Measurements from ENCODE around the gene DACT3. TPM values are rescaled to one million over a fixed set of nuclear protein-coding genes. Genes with fewer than 3 reads are reported as not detected.

Gene DACT3
- polyA plus RNA-seq, 1 donor from 2014 or later: 29.3 TPM

- H3K4me3 ChIP-seq (ENCODE audit: low read length): no peak overlapping the region
- no peaks in the 10 kb centered on the region for H3F3A ChIP-seq (ENCODE audit: insufficient read depth, low read length, poor library complexity, severe bottlenecking)
- H4K20me1 ChIP-seq (ENCODE audit: insufficient read depth): no peaks in the 10 kb centered on the region
- no peak overlapping the region for H3K9ac ChIP-seq (ENCODE audit: low read length)
- no peaks in the 10 kb centered on the region for H3K79me2 ChIP-seq (replicated peaks; ENCODE audit: insufficient read depth, low read length)
- H3K36me3 ChIP-seq (ENCODE audit: insufficient read depth, low read length): no peaks in the 10 kb centered on the region
- H3K9me3 ChIP-seq (ENCODE audit: low read length): no peaks in the 10 kb centered on the region
- no peak overlapping the region for H2AFZ ChIP-seq (ENCODE audit: low read depth, low read length)
- no peaks in the 10 kb centered on the region for H3K9me2 ChIP-seq (ENCODE audit: insufficient read depth, low read length)
- TF ChIP-seq EZH2 (IDR thresholded peaks at IDR 0.05; ENCODE audit: borderline replicate concordance, insufficient read depth, low read length, poor library complexity, severe bottlenecking) (no peak), SMC3 (conservative IDR thresholded peaks at IDR 0.05; ENCODE audit: poor library complexity) (no peak), CTCF (IDR thresholded peaks at IDR 0.05; ENCODE audit: poor library complexity, severe bottlenecking) (no peak), TAF1 (IDR thresholded peaks at IDR 0.05; ENCODE audit: low read depth) (no peak), RAD21 (conservative IDR thresholded peaks at IDR 0.05) (no peak), REST (IDR thresholded peaks at IDR 0.05; ENCODE audit: borderline replicate concordance) (no peak), MXI1 (conservative IDR thresholded peaks at IDR 0.05; ENCODE audit: poor library complexity, severe bottlenecking) (no peak), EP300 (conservative IDR thresholded peaks at IDR 0.05; ENCODE audit: poor library complexity, severe bottlenecking) (no peak), POLR2AphosphoS5 (IDR thresholded peaks at IDR 0.05) (no peak)
- H3K27me3 ChIP-seq (ENCODE audit: insufficient read depth, low read depth, low read length): no peaks in the 10 kb centered on the region
- no peak overlapping the region for H3K4me2 ChIP-seq (ENCODE audit: low read length)
- H3K27ac ChIP-seq (ENCODE audit: low read length): no peak overlapping the region
Observed at GRCh38 chr19:46626446-46626845, 34.5 kb downstream of the DACT3 start.

- Histone ChIP-seq H3K36me3 (ENCODE audit: insufficient read depth, low read length) (no peaks in the 10 kb centered on the region), H3K9me2 (ENCODE audit: insufficient read depth, low read length) (no peaks in the 10 kb centered on the region), H3K27me3 (ENCODE audit: insufficient read depth, low read depth, low read length) (no peaks in the 10 kb centered on the region), H3K9me3 (ENCODE audit: low read length) (no peaks in the 10 kb centered on the region), H3K79me2 (replicated peaks; ENCODE audit: insufficient read depth, low read length) (no peaks in the 10 kb centered on the region), H3K4me3 (ENCODE audit: low read length) (no peak overlapping the region), H3F3A (ENCODE audit: insufficient read depth, low read length, poor library complexity, severe bottlenecking) (no peaks in the 10 kb centered on the region), H3K27ac (ENCODE audit: low read length) (no peak overlapping the region), H3K4me2 (ENCODE audit: low read length) (no peak overlapping the region), H3K9ac (ENCODE audit: low read length) (no peak overlapping the region), H2AFZ (ENCODE audit: low read depth, low read length) (no peak overlapping the region), H4K20me1 (ENCODE audit: insufficient read depth) (no peaks in the 10 kb centered on the region)
- TF ChIP-seq EZH2 (IDR thresholded peaks at IDR 0.05; ENCODE audit: borderline replicate concordance, insufficient read depth, low read length, poor library complexity, severe bottlenecking) (no peak), TAF1 (IDR thresholded peaks at IDR 0.05; ENCODE audit: low read depth) (no peak), RAD21 (conservative IDR thresholded peaks at IDR 0.05) (no peak)
Observed at GRCh38 chr19:46625731-46626130, 35.3 kb downstream of the DACT3 start.

Measured in neural cell (in vitro differentiated cells).